Right lobe of liver (tissue), 6 donors: ENCODE measurements around the gene SLC15A5. TPM values are rescaled to one million over a fixed set of nuclear protein-coding genes. Genes with fewer than 3 reads are reported as not detected.

Experiments used
- ATAC-seq, 4 donors: fragments of 200-7000 bp; cut with Tn5 transposase; one replicate each; pipeline ENCODE4 v1.9.1; 2020; ENCODE audit warnings: mild to moderate bottlenecking in 4 of 4, moderate library complexity in 4 of 4
- DNase-seq, 3 donors: peaks; one replicate each; pipeline ENCODE4 v3.0.0-alpha.2; 2020
- H3K27ac ChIP-seq, 3 donors: fragments of 200-600 bp; one replicate each; pipeline ENCODE4 v1.8.0; 2022
- H3K27me3 ChIP-seq, 2 donors: fragments of 200-600 bp; one replicate each; pipeline ENCODE4 v1.8.0; 2022
- H3K36me3 ChIP-seq, 4 donors: fragments of 200-600 bp; sonication (generic) in 1 of 4; one replicate each; pipeline versions ENCODE4 v1.5.1 to v1.8.0; 2017 to 2022; ENCODE audit warnings: control low read depth in 1 of 4
- H3K4me1 ChIP-seq, 4 donors: fragments of 200-600 bp; sonication (generic) in 1 of 4; one replicate each; pipeline versions ENCODE4 v1.5.1 to v1.8.0; 2017 to 2022; ENCODE audit warnings: control low read depth in 1 of 4
- H3K4me3 ChIP-seq, 3 donors: fragments of 200-600 bp; one replicate each; pipeline ENCODE4 v1.8.0; 2022
- H3K9me3 ChIP-seq, 4 donors: fragments of 200-600 bp; sonication (generic) in 1 of 4; one replicate each; pipeline versions ENCODE4 v1.5.1 to v1.8.0; 2017 to 2022; ENCODE audit warnings: control low read depth in 1 of 4
- POLR2A ChIP-seq: fragments of 450-650 bp; IDR thresholded peaks from one replicate; pipeline ENCODE4 v1.6.1; 2017; ENCODE audit warnings: antibody characterized with exemption, mild to moderate bottlenecking
- WGBS: methylation state at CpG from one replicate; pipeline ENCODE4 v1.1.6; 2018; ENCODE audit warnings: low coverage, low lambda C conversion rate; ENCODE audit not compliant: insufficient coverage; ENCODE audit errors: missing lambda C conversion rate; 5-methylcytosine and 5-hydroxymethylcytosine counted together
- intact Hi-C, 2 donors: fragments of 100-400 bp; cut with DNase I; formaldehyde crosslinking; loops; one replicate each; pipeline versions ENCODE4 v1.11.2 to v1.14.1; 2022
- total RNA-seq, 6 experiments: library from RNA; depleted of rRNA in 2 of 6; stranded (reverse); fragments of >200 nt in 2 of 6; fragmentation: NEBNext Ultra II Directional in 3 of 6; extraction: Animal tissue kit (Norgen Biotek cat#: 25700) in 3 of 6; gene quantifications; one replicate each; pipeline versions ENCODE4 v1.1.0 to v1.2.4, GENCODE V29; 2016 to 2023
- TF ChIP-seq, protein P1 (sequence below), 4 donors: fragments of 200-600 bp in 3 of 4; fragments of 450-650 bp in 1 of 4; IDR thresholded peaks; one replicate each; pipeline versions ENCODE4 v1.5.1 to v1.8.0; 2016 to 2022; ENCODE audit warnings: antibody characterized with exemption in 4 of 4, mild to moderate bottlenecking in 2 of 4
- donor health status: DM: no; HTN: yes; CAD: no.
- donor health status: DM: no; HTN: no; CAD: no.
- donor health status: DM: no; HTN: no; CAD: no.
- donor health status: DM: no; HTN: yes; CAD: no.
- donor health status: DM: no; HTN: yes; CAD: no.

Gene SLC15A5
- total RNA-seq, 6 experiments from 2014 or later: not detected

DNA sequence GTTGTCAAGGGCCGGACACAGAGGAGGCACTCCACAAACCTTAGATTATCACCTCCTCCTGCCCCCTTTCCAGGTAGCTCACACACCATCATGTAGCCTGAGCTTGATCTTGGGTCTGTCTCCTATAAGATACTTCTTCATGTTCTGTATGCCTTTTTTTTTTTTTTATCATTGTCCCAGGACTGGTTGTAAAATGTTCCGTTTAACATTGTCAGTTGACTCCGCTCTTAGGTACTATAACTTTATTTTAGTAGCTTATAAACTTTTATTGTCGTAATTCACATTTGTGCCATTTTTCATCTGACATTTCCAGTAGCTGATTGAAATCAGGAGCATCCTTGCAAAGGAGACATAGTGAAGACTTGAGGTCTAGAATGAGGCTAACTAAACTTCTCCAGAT, 79.9 kb downstream of the SLC15A5 start:
- no peaks in the 10 kb centered on the region for H3K9me3 ChIP-seq
- no peak for TF ChIP-seq POLR2A
- TF ChIP-seq, protein P1, sequence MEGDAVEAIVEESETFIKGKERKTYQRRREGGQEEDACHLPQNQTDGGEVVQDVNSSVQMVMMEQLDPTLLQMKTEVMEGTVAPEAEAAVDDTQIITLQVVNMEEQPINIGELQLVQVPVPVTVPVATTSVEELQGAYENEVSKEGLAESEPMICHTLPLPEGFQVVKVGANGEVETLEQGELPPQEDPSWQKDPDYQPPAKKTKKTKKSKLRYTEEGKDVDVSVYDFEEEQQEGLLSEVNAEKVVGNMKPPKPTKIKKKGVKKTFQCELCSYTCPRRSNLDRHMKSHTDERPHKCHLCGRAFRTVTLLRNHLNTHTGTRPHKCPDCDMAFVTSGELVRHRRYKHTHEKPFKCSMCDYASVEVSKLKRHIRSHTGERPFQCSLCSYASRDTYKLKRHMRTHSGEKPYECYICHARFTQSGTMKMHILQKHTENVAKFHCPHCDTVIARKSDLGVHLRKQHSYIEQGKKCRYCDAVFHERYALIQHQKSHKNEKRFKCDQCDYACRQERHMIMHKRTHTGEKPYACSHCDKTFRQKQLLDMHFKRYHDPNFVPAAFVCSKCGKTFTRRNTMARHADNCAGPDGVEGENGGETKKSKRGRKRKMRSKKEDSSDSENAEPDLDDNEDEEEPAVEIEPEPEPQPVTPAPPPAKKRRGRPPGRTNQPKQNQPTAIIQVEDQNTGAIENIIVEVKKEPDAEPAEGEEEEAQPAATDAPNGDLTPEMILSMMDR (IDR thresholded peaks at IDR 0.05): no peak
- no peak overlapping the region for H3K27ac ChIP-seq
- ATAC-seq: no peak
- H3K4me3 ChIP-seq: no peak overlapping the region
- no peaks in the 10 kb centered on the region for H3K36me3 ChIP-seq
- no peaks in the 10 kb centered on the region for H3K27me3 ChIP-seq
- WGBS: 25% methylated on average over 4 of the region's 4 CpGs
- H3K4me1 ChIP-seq: no peaks in the 10 kb centered on the region
- no peak for DNase-seq
- intact Hi-C loops: no loop called here

DNA sequence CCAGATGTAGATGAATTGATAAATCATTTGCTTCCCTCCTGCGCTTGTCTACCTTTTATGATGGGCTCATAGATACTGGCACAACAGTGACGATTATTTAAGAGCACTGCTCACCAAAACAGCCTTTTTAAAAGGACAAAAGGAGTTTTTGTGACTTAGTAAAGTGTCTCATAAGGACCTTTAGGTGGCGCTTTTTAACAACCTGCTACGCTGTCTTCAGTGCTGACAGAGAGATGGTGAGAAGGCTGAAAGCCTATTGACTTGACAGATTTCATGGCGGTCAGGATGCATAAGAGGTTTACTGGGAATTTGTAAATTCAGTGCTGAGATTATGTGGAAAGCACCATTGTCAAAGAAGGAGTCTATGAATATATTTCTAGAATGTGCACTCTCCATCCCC, 87.6 kb downstream of the SLC15A5 start:
- peak in 3 of 4 donors; percentile 78 to 83 (median 80) for ATAC-seq
- Histone ChIP-seq H3K27me3 (no peaks in the 10 kb centered on the region), H3K4me3 (no peak overlapping the region), H3K4me1 (no peaks in the 10 kb centered on the region), H3K27ac (no peak overlapping the region), H3K36me3 (no peaks in the 10 kb centered on the region), H3K9me3 (no peaks in the 10 kb centered on the region)
- no peak for DNase-seq
- intact Hi-C loops: loop anchor here in 1 of 2 donors (10.0 kb wide), 1 partner anchor 175 kb away; no protein-coding TSS in a partner anchor
- WGBS: 51% methylated on average over 5 of the region's 5 CpGs
- no peak for TF ChIP-seq POLR2A
- TF ChIP-seq, protein P1 (IDR thresholded peaks at IDR 0.05): peak in 3 of 4 donors; percentile 27 to 49 (median 37)

DNA sequence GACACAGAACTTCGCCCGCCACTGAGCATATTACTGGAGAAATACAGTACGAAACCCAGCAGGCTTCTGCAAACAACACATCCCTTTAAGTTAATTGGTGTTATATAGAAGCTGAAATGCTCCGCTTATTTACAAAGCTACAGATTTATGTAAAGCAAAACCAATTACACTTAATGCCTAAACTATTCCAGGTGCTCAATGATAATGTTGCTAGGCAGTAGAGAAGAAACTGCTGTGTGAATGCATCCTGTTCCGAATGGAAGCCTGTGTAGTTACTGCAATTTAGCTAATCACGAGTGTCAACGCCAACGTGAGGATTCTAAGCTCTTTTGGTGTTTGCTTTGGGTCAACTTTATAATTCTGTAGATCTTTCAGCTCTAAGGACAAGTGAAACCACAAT, 89.8 kb downstream of the SLC15A5 start:
- intact Hi-C loops: loop anchor here in 1 of 2 donors (10.0 kb wide), 1 partner anchor 177 kb away; no protein-coding TSS in a partner anchor
- Histone ChIP-seq H3K4me3 (no peak overlapping the region), H3K4me1 (no peaks in the 10 kb centered on the region), H3K9me3 (no peaks in the 10 kb centered on the region), H3K27me3 (no peaks in the 10 kb centered on the region), H3K36me3 (no peaks in the 10 kb centered on the region), H3K27ac (no peak overlapping the region)
- ATAC-seq: no peak
- TF ChIP-seq POLR2A: no peak
- no peak for DNase-seq
- WGBS: 73% methylated on average over 7 of the region's 8 CpGs

DNA sequence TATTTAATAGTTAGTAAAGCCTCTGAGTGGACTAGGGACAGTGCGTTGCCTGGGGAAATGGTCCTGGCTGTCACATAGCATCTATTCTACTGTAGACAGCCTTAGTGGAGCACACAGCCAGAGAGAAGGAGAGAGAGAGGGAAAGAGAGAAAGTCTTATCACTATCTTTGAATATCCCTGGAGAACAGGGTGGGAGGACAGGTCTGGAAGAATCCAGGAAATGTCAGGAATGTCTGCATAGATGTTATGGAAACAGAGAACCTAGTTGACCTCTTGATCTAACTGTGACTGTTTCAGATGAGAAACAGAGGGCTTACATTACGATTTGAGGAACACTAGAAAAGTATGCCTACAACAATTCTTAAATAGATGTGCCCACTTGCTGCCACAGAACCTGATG, 92.8 kb downstream of the SLC15A5 start:
- no peaks in the 10 kb centered on the region for H3K9me3 ChIP-seq
- no peaks in the 10 kb centered on the region for H3K4me1 ChIP-seq
- WGBS: 50% methylated on average over 2 of the region's 2 CpGs
- H3K36me3 ChIP-seq: no peaks in the 10 kb centered on the region
- H3K4me3 ChIP-seq: no peak overlapping the region
- H3K27me3 ChIP-seq: no peaks in the 10 kb centered on the region
- no peak for ATAC-seq
- TF ChIP-seq POLR2A: no peak
- TF ChIP-seq, protein P1 (IDR thresholded peaks at IDR 0.05): no peak
- intact Hi-C loops: loop anchor here in 1 of 2 donors (10.0 kb wide), 1 partner anchor 180 kb away; no protein-coding TSS in a partner anchor
- DNase-seq: no peak
- no peak overlapping the region for H3K27ac ChIP-seq

DNA sequence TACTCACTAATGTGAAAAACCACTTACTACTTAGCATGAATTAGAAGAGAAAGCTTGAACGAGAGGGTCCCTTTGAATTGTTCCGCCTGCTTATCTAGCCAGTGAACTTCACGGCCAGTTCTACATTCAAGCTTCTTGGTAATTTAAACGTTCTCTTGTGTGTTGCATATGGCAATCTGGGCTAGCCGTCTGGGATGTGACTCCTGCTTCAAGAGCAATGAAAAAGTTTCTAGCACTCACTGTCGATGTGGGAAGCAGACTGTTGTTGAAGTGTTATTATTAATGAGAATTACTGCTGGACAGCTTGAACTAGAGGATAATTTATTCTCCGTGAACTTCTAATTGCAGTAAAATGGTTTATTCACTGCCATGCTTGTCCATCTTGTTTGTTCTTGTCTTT, 93.9 kb downstream of the SLC15A5 start:
- Histone ChIP-seq H3K4me3 (no peak overlapping the region), H3K27me3 (no peaks in the 10 kb centered on the region), H3K9me3 (no peaks in the 10 kb centered on the region), H3K4me1 (no peaks in the 10 kb centered on the region), H3K27ac (no peak overlapping the region), H3K36me3 (no peaks in the 10 kb centered on the region)
- WGBS: 79% methylated on average over 7 of the region's 7 CpGs
- DNase-seq (no peak), ATAC-seq (no peak)
- intact Hi-C loops: loop anchor here in 1 of 2 donors (10.0 kb wide), 1 partner anchor 181 kb away; no protein-coding TSS in a partner anchor
- TF ChIP-seq, protein P1 (IDR thresholded peaks at IDR 0.05): no peak
- no peak for TF ChIP-seq POLR2A
